ENCODE measurements around the gene ZNF507. TPM values are rescaled to one million over a fixed set of nuclear protein-coding genes. Genes with fewer than 3 reads are reported as not detected.

Gene ZNF507
- total RNA-seq, 4 donors from 2014 or later, result 12.6 to 19.1 (median 17.9) TPM

DNA sequence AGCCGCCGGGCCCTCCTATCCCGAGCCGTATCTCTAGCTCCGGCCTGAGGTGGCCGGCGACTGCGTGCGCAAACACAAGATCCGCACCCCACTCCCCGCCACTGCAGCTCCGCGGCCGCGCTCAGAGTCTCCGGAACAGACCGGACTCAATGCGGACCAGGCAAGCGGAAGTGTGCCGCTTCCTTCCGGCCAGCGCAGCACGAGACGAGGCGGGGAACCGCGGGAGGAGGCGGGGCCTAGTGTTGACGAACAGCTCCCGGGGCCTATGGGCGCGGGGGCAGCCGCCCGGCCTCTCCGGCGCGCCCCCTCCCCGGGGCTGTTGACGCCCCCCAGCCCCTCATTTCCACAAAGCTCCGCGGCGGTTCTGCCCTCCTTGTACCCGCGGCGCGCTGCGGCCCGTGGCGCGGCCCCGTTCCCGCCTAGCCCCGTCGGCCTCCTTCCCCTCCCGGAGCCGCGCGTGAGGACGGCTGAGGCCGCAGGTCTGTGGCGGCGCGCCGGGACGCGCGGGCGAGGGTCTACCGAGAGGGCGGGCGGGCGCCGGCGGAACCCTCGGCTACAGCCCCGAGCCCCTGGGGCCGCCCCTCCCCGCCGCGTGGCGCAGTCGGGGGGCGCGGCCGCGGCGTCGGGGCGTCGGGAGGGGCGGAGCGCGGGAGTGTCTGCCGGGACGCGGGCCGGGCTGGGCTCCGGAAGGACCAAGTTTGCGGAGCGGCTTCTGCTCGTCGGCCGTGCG is 60.2 kb downstream of the ZNF507 start, which contains the start of gene DPY19L3:
TSS of gene DPY19L3 (plus strand) at position 340 of the 730 bp plus-strand sequence. CDS start 2,484 bp downstream, outside the sequence.
- Histone ChIP-seq H3K36me3 (peaks cover 0 to 27% (median 12%) of the 10 kb centered on the region in 4 donors), H3K9me3 (no peaks in the 10 kb centered on the region), H3K27ac (replicated peaks in 1 of 4) (peak within 1 kb of the TSS; percentile 96 to 100 (median 99)), H3K4me3 (peak within 1 kb of the TSS; percentile 82 to 99 (median 94)), H3K27me3 (no peaks in the 10 kb centered on the region), H3K4me1 (peaks cover 0 to 24% (median 21%) of the 10 kb centered on the region in 4 donors)
- TF ChIP-seq POLR2A (IDR thresholded peaks at IDR 0.05; ENCODE audit: low read depth) (peak; percentile 87), EP300 (IDR thresholded peaks at IDR 0.05) (no peak), POLR2AphosphoS5 (IDR thresholded peaks at IDR 0.05) (peak; percentile 96 to 97)
- TF ChIP-seq, protein P1, sequence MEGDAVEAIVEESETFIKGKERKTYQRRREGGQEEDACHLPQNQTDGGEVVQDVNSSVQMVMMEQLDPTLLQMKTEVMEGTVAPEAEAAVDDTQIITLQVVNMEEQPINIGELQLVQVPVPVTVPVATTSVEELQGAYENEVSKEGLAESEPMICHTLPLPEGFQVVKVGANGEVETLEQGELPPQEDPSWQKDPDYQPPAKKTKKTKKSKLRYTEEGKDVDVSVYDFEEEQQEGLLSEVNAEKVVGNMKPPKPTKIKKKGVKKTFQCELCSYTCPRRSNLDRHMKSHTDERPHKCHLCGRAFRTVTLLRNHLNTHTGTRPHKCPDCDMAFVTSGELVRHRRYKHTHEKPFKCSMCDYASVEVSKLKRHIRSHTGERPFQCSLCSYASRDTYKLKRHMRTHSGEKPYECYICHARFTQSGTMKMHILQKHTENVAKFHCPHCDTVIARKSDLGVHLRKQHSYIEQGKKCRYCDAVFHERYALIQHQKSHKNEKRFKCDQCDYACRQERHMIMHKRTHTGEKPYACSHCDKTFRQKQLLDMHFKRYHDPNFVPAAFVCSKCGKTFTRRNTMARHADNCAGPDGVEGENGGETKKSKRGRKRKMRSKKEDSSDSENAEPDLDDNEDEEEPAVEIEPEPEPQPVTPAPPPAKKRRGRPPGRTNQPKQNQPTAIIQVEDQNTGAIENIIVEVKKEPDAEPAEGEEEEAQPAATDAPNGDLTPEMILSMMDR (IDR thresholded peaks at IDR 0.05), result no peak
- no CpG with 5 or more reads among the region's 104 CpGs for WGBS
- intact Hi-C loops (cut with DNase I), result loop anchor here (5.0 to 10.0 kb wide), 2 partner anchors 58 to 169 kb away; partner anchors contain the start of gene ZNF507
- DNase-seq (ENCODE audit: extremely low spot score), result peak; percentile 99

DNA sequence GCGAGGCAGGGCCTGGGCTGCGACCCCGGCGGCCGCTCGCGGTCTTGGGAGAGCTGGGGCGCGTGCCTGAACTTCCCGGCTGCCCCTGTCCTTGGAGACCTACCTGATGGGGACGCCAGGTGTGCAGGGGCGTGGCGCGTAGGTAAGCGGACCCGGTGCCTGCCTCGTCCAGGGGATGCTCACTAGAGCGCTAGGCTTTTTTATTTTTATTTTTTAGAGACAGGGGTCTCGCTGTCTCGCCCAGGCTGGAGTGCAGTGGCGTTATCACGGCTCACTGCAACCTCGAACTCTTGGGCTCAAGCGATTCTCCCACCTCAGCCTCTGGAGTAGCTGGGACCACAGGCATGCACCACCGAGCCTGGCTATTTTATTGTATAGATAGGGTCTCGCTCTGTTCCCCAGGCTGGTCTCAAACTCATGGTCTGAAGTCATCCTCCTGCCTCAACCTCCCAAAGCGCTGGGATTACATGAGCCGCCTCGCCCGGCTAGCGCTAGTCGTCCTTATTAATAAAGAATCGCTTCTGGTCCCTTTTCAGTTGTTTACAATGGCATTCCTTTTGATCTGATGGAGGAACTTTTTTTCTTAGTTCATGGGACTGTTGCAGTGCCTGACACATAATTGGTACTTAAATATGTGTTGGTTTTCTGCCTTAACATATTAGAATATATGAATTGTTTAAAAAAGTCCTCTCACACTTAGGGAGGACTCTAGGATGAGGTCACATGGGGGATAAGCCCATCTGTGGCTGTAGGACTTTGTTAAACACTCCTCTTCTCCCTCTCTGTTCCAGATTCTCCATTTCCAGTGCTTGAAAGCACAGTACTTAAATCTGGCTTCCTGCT is 61.0 kb downstream of the ZNF507 start:
- Histone ChIP-seq H3K27ac (replicated peaks in 1 of 4) (peak overlapping the region; percentile 96 to 100 (median 99)), H3K9me3 (no peaks in the 10 kb centered on the region), H3K4me1 (peaks cover 0 to 24% (median 21%) of the 10 kb centered on the region in 4 donors), H3K4me3 (peak overlapping the region; percentile 82 to 99 (median 94)), H3K36me3 (peaks cover 5 to 35% (median 17%) of the 10 kb centered on the region in 4 donors), H3K27me3 (no peaks in the 10 kb centered on the region)
- peak; percentile 80 for DNase-seq (ENCODE audit: extremely low spot score)
- WGBS, result 12% methylated on average over 17 of the region's 33 CpGs
- TF ChIP-seq, protein P1 (IDR thresholded peaks at IDR 0.05), result peak in 1 of 3 experiments; percentile 3
- TF ChIP-seq POLR2AphosphoS5 (IDR thresholded peaks at IDR 0.05), result no peak
- intact Hi-C loops (cut with DNase I), result loop anchor here (5.0 to 10.0 kb wide), 2 partner anchors 59 to 168 kb away; partner anchors contain the start of gene ZNF507

DNA sequence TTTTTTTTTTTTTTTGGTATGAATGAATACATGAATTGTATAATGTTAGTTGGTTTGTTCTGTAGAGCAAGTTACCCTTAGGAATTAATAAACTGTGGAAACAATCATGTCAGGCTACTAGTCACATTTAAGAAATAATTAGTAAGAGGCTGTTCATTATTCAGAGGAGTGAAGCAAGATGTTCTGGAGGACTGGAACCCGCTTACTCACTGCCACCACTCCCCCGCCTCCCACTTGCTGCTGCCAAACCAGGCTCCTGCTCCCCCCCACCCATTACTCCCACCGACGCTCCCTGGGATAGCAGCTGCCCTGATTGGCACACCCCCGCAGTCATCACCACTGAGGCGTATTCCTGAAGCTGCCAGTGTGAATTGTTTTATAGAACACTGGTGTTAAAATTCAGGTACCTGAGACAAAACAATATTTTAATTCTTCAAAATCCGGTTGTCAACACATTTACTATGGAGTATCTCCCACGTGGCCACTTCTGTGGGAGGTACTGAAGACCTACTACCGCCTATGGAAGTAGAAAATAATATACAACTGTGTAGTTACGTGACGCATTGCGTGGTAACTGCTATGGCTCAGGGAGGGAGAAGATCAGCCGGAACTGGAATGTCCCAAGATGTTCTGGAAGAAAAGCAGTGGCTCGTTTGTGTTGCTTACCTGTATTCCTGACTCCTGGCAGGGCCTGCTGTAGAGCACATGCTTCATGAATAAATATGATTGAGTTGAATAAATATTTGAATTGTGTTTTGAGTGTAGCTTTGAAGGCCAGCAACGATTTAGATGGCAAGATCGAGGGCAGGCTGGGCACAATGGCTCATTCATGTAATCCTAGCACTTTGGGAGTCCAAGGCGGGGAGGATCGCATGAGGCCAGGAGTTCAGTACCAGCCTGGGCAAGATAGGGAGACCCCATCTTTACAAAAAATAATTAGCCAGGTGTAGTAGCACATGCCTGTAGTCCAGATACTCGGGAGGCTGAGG is 61.9 kb downstream of the ZNF507 start:
- TF ChIP-seq, protein P1 (IDR thresholded peaks at IDR 0.05), result no peak
- TF ChIP-seq POLR2AphosphoS5 (IDR thresholded peaks at IDR 0.05), result no peak
- no peak for TF ChIP-seq EP300 (IDR thresholded peaks at IDR 0.05)
- TF ChIP-seq POLR2A (IDR thresholded peaks at IDR 0.05; ENCODE audit: low read depth), result no peak
- Histone ChIP-seq H3K36me3 (peaks cover 12 to 44% (median 23%) of the 10 kb centered on the region in 4 donors), H3K4me1 (peaks cover 0 to 24% (median 21%) of the 10 kb centered on the region in 4 donors), H3K27me3 (no peaks in the 10 kb centered on the region), H3K27ac (replicated peaks in 1 of 4) (peak overlapping the region in 3 of 4 donors; percentile 96 to 99 (median 99)), H3K4me3 (peak overlapping the region in 1 of 4 donors; percentile 99), H3K9me3 (no peaks in the 10 kb centered on the region)
- peak; percentile 89 for DNase-seq (ENCODE audit: extremely low spot score)
- intact Hi-C loops (cut with DNase I), result loop anchor here (5.0 to 10.0 kb wide), 2 partner anchors 60 to 168 kb away; partner anchors contain the start of gene ZNF507
- 84% methylated on average over 19 of the region's 19 CpGs for WGBS

DNA sequence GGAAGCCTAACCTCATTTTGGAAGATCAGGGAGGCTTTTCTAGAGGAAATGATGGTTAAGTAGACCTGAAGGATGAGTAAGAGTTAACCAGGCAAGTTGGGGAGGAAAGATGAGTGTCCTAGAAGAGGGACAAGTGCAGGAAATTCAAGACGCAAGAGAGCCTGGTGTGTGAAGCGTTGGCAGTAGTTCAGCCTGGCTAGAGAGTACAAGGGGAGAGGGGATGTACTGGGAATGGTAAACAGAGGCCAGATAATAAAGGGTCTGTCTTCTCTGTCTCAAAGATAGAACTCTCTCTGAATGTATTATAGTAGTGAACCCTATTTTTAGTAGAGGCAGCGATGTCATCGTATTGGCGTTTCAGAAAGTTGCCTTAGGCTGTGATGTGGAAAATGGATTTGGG is 69.8 kb downstream of the ZNF507 start:
- Histone ChIP-seq H3K9me3 (no peaks in the 10 kb centered on the region), H3K36me3 (peaks cover 15 to 68% (median 30%) of the 10 kb centered on the region in 4 donors), H3K27ac (replicated peaks in 1 of 4) (no peak overlapping the region), H3K4me3 (no peak overlapping the region), H3K4me1 (no peaks in the 10 kb centered on the region), H3K27me3 (no peaks in the 10 kb centered on the region)
- intact Hi-C loops (cut with DNase I), result no loop called here
- TF ChIP-seq, protein P1 (IDR thresholded peaks at IDR 0.05), result no peak
- no peak for TF ChIP-seq EP300 (IDR thresholded peaks at IDR 0.05)
- WGBS, result 83% methylated on average over 5 of the region's 5 CpGs
- peak; percentile 42 for DNase-seq (ENCODE audit: extremely low spot score)

All from esophagus muscularis mucosa (tissue), 4 donors.